BJ (cell line): ENCODE results near the gene PLD5. TPM values are rescaled to one million over a fixed set of nuclear protein-coding genes. Genes with fewer than 3 reads are reported as not detected.

ENCODE experiments used
- CTCF ChIA-PET: fragments of 350-600 bp; formaldehyde crosslinking; extraction: SDS; loops from one replicate; lab custom pipeline; 2021; ENCODE audit warnings: antibody characterized with exemption, inconsistent platforms; lab: Yijun Ruan, JAX
- POLR2A ChIA-PET: fragments of 300-600 bp; sonication (Branson Sonifier 250); formaldehyde crosslinking; extraction: SDS; loops from one replicate; lab custom pipeline; 2021; ENCODE audit warnings: antibody characterized with exemption; lab: Charles Lee
- DNase-seq: peaks from one replicate; pipeline ENCODE4 v3.0.0-alpha.2; 2011; ENCODE audit warnings: low read depth
- H3K27me3 ChIP-seq: 2 replicates; pipeline ENCODE4 v1.6.0; 2011; ENCODE audit warnings: low read length; ENCODE audit not compliant: control insufficient read depth, insufficient read depth
- H3K36me3 ChIP-seq: 2 replicates; pipeline ENCODE4 v1.5.1; 2011; ENCODE audit warnings: low read length; ENCODE audit not compliant: control insufficient read depth, insufficient read depth
- H3K4me3 ChIP-seq: 2 replicates; pipeline ENCODE4 v1.5.1; 2011; ENCODE audit warnings: low read depth, mild to moderate bottlenecking, control low read depth, low read length
- polyA plus RNA-seq: library from polyadenylated mRNA; depleted of rRNA; stranded (reverse); fragments of >200 nt; gene quantifications from 2 replicates; pipeline ENCODE4 v1.2.3, GENCODE V29; 2011
- TF ChIP-seq, protein P1 (sequence below): IDR thresholded peaks from 2 replicates; pipeline ENCODE4 v1.5.1; 2011; ENCODE audit warnings: low read depth, mild to moderate bottlenecking, control low read depth, inconsistent platforms, low read length, moderate library complexity; ENCODE audit not compliant: insufficient read depth

The PLD5 gene
- polyA plus RNA-seq, 1 experiment: not detected

DNA sequence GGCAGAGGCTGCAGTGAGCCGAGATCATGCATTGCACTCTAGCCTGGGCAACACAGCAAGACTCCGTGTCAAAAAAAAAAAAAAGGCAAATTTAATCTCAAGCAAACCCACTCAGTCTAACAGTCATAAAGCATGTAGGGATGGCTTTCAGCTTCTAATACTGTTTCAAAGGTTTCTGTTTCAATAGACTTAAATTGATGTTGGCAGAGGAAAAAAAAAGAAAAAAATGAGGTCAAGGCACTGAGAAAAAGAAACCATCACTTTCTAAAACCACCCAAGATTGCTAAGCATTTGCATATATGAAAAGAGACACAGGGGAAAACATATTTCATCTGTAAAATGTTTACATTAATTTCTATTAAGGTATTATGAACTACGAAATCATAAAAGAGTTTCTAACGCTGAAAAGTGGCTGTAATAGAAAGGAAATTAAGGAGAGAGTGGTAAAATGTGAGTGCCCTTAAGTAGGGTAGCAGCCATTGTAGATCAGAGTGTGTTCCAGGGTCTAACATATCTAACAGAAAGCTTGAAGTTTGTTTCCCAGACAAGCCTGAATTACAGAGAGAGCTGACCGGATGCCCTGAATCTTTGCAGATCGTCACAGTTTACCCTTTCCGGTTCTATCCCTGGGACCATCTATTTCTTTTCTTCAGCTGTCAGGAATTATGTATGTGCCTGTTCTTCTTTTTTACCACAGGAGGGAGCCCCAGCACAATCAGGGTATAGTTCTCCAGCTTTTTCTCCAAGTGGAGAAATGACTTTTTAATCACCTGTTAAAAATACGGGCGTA is 70.0 kb downstream of the PLD5 start:
- no peaks in the 10 kb centered on the region for H3K27me3 ChIP-seq
- ChIA-PET POLR2A (no interaction called here), CTCF (interaction anchor here (0.7 to 3.0 kb wide), 13 partner anchors 9 to 896 kb away, joined by 3 to 12 read pairs (median 4); no protein-coding TSS in a partner anchor)
- H3K36me3 ChIP-seq: no peaks in the 10 kb centered on the region
- no peak for DNase-seq
- TF ChIP-seq, protein P1, sequence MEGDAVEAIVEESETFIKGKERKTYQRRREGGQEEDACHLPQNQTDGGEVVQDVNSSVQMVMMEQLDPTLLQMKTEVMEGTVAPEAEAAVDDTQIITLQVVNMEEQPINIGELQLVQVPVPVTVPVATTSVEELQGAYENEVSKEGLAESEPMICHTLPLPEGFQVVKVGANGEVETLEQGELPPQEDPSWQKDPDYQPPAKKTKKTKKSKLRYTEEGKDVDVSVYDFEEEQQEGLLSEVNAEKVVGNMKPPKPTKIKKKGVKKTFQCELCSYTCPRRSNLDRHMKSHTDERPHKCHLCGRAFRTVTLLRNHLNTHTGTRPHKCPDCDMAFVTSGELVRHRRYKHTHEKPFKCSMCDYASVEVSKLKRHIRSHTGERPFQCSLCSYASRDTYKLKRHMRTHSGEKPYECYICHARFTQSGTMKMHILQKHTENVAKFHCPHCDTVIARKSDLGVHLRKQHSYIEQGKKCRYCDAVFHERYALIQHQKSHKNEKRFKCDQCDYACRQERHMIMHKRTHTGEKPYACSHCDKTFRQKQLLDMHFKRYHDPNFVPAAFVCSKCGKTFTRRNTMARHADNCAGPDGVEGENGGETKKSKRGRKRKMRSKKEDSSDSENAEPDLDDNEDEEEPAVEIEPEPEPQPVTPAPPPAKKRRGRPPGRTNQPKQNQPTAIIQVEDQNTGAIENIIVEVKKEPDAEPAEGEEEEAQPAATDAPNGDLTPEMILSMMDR: peak; percentile 72
- no peak overlapping the region for H3K4me3 ChIP-seq

DNA sequence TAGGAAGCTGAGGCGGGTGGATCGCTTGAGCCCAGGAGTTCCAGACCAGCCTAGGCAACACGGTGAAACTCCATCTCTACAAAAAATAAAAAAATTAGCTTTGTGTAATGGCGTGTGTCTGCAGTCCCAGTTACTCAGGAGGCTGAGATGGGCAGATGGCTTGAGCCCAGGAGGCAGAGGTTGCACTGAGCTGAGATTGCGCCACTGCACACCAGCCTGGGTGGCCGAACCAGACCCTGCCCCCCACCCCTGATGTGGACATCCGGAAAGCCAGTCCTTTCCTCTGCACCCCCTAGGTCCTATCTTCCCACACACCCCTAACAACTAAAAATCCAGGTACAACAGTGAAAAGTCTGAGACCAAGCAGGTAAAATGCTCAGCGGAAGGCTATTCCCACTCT is 71.9 kb downstream of the PLD5 start:
- CTCF ChIA-PET: no interaction called here
- DNase-seq: no peak
- POLR2A ChIA-PET: no interaction called here
- H3K4me3 ChIP-seq: no peak overlapping the region
- TF ChIP-seq, protein P1: no peak
- no peaks in the 10 kb centered on the region for H3K27me3 ChIP-seq
- no peaks in the 10 kb centered on the region for H3K36me3 ChIP-seq

DNA sequence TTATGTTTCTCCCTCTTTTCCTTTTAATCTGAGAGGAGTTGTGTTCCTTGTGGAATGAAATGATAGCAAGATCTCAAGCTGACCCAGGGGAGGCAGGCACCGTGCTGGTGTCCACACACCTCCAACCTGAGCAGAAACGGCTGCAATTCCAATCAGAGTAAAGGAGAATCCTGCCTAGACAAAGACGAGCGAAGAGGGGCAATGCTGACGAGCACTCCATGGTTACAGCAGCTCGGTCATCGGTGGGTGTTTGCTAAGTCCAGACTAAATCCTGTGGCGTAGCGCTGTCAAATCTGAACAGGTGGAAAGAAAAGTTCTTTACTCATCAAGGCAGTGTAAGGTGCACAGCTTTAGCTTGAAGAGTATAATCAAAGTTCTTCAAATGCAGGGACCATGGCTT is 74.8 kb downstream of the PLD5 start:
- Histone ChIP-seq H3K4me3 (no peak overlapping the region), H3K36me3 (no peaks in the 10 kb centered on the region), H3K27me3 (no peaks in the 10 kb centered on the region)
- ChIA-PET POLR2A (no interaction called here), CTCF (no interaction called here)
- DNase-seq: no peak
- TF ChIP-seq, protein P1: no peak

DNA sequence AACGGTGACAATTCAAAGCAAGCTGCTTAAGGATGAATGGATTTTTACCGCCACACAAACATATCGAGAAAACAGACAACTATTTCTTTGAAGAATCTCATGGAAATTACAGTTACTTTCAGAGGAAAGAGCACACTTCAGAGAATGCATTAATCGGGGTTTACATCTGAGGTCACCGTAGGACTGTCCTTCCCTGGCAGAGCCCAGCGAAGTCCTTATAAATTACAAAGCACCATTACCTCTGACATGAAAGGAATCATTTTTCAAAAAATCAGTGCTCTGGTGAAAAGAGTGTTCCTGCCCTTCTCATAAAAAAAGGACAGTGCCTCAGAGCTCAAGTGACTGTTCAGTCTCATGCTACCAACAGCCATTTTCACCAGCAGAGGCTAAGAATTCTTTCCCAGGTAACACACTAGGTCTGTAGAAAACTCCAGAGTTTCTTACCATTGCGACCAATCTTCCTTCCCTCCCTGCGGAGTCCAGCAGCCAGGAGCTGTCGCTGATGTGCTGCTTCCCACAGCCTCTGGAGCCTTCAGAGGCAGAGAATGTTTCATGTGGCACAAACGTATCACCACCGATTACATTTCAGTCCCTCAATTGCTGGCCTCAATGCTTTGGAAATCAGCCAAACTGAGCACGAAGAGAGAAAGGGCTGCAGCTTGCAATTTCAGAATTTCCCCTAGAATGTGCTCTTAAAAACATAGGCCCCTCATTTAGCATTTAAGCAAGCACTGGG is 75.4 kb downstream of the PLD5 start:
- POLR2A ChIA-PET: no interaction called here
- H3K27me3 ChIP-seq: no peaks in the 10 kb centered on the region
- no peaks in the 10 kb centered on the region for H3K36me3 ChIP-seq
- H3K4me3 ChIP-seq: no peak overlapping the region
- TF ChIP-seq, protein P1: no peak
- no peak for DNase-seq
- CTCF ChIA-PET: no interaction called here

DNA sequence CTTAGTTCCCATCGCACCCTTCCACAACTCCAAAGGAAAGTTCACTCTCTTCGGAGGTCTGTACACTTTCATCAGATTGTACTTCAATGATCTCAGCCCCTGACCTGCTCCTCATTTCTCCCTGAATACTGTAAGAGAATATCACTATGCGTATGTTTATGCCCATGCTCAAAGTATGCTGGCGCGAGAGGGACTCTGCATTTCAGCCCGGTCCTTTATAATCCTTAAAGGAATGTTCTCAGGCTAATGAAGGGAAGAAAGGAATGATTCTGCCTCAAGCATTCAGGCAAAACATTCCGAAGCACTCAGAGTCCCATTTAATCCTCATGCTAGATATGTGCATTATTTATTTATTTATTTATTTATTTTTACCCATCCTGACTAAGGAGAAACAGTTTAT is 76.8 kb downstream of the PLD5 start:
- POLR2A ChIA-PET: no interaction called here
- H3K36me3 ChIP-seq: no peaks in the 10 kb centered on the region
- CTCF ChIA-PET: no interaction called here
- TF ChIP-seq, protein P1: no peak
- H3K27me3 ChIP-seq: no peaks in the 10 kb centered on the region
- no peak overlapping the region for H3K4me3 ChIP-seq
- no peak for DNase-seq
